HFFc6 (cell line): Measurements from ENCODE around the gene CYTH2. TPM values are rescaled to one million over a fixed set of nuclear protein-coding genes. Genes with fewer than 3 reads are reported as not detected.

ENCODE experiments used
- DNase-seq: peaks from one replicate; pipeline ENCODE4 v3.0.0-alpha.2; 2018
- H3K27ac Mint-ChIP-seq: 2 replicates; pipeline ENCODE4 v1.8.0; 2020; ENCODE audit warnings: mild to moderate bottlenecking, mixed read lengths
- H3K27me3 Mint-ChIP-seq: 2 replicates; pipeline ENCODE4 v1.8.0; 2021; ENCODE audit warnings: mild to moderate bottlenecking, moderate library complexity, mixed read lengths; ENCODE audit not compliant: insufficient read depth
- H3K36me3 Mint-ChIP-seq: 2 replicates; pipeline ENCODE4 v1.8.0; 2021; ENCODE audit warnings: low read depth, mixed read lengths
- H3K4me1 Mint-ChIP-seq: 2 replicates; pipeline ENCODE4 v1.8.0; 2020; ENCODE audit warnings: low read depth, mixed read lengths
- H3K4me3 Mint-ChIP-seq: 2 replicates; pipeline ENCODE4 v1.8.0; 2020; ENCODE audit warnings: mild to moderate bottlenecking, moderate library complexity, mixed read lengths
- H3K9me3 Mint-ChIP-seq: 2 replicates; pipeline ENCODE4 v1.8.0; 2020; ENCODE audit warnings: mild to moderate bottlenecking, mixed read lengths
- total RNA-seq, 6 experiments: library from RNA; stranded (reverse); fragmentation: NEBNext Ultra II Directional; extraction: Animal tissue kit (Norgen Biotek cat#: 25700); gene quantifications; 2 replicates in 1 of 6; 3 replicates in 5 of 6; pipeline ENCODE4 v1.2.3, GENCODE V29; 2021
- TF ChIP-seq, protein P1 (sequence below): fragments of 200-600 bp; sonication (generic); IDR thresholded peaks from 2 replicates; pipeline ENCODE4 v1.5.0; 2021; ENCODE audit warnings: antibody characterized with exemption, mild to moderate bottlenecking

CYTH2 gene
- total RNA-seq, 6 experiments from 2014 or later, result 46.2 to 49.5 (median 47.1) TPM

DNA sequence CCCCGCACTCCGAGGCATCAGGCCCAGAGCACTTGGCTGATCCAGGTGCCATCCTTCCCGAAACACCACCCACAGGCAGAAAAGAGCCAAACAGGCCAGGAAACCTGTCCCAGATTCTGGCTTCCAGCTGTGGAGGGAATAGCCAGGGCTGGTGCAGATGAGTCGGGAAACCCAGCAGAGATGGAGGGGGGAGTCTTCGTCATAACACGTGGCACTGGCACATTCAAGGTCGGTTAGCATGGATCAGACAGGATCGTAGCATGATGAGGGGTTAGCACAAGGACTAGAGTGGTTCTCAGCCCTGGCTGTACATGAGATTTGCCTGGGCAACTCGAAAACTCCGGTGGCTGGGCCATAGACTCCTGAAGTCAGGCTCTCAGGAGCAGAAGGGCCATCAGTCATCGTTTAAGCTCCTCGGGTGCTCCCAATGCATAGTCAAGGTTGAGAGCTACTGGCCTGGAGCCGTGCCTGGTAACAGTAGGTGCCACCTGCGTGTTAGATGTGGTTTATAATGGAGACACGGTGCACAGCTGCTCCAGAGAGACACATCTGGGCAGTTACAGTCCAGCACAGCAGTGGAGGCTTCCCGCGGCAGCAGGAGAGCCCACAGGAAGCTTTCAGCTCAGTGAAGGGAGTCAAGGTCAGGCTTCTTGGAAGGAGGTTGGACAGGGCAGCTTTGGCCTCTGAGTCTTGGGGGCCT, 6.3 kb downstream of the CYTH2 start:
- Mint-ChIP-seq H3K27me3 (peaks cover 9% of the 10 kb centered on the region), H3K27ac (no peak overlapping the region), H3K4me3 (no peak overlapping the region), H3K36me3 (peaks cover 38% of the 10 kb centered on the region; the same call in 1 of the 2 replicates), H3K4me1 (peaks cover 15% of the 10 kb centered on the region), H3K9me3 (no peaks in the 10 kb centered on the region)
- TF ChIP-seq, protein P1, sequence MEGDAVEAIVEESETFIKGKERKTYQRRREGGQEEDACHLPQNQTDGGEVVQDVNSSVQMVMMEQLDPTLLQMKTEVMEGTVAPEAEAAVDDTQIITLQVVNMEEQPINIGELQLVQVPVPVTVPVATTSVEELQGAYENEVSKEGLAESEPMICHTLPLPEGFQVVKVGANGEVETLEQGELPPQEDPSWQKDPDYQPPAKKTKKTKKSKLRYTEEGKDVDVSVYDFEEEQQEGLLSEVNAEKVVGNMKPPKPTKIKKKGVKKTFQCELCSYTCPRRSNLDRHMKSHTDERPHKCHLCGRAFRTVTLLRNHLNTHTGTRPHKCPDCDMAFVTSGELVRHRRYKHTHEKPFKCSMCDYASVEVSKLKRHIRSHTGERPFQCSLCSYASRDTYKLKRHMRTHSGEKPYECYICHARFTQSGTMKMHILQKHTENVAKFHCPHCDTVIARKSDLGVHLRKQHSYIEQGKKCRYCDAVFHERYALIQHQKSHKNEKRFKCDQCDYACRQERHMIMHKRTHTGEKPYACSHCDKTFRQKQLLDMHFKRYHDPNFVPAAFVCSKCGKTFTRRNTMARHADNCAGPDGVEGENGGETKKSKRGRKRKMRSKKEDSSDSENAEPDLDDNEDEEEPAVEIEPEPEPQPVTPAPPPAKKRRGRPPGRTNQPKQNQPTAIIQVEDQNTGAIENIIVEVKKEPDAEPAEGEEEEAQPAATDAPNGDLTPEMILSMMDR, result no peak
- no peak for DNase-seq

DNA sequence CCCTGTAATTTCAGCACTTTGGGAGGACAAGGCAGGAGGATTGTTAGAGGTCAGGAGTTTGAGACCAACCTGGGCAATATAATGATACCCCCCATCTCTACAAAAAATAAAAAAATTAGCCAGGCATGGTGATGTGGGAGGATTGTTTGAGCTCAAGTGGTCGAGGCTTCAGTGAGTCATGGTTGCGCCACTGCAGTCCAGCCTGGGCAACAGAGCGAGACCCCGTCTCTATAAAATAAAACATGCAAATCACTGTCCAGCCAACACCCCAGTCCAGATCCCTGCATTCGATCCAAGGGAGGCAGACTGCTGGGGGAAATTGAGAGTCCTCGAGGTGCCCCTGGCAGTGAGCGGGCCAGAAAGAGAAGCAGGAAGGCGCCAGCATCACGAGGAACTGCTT, 7.0 kb downstream of the CYTH2 start:
- no peak overlapping the region for H3K27ac Mint-ChIP-seq
- H3K27me3 Mint-ChIP-seq, result peaks cover 12% of the 10 kb centered on the region
- peaks cover 33% of the 10 kb centered on the region; the same call in 1 of the 2 replicates for H3K36me3 Mint-ChIP-seq
- peaks cover 21% of the 10 kb centered on the region for H3K4me1 Mint-ChIP-seq
- DNase-seq, result no peak
- TF ChIP-seq, protein P1, result no peak
- no peak overlapping the region for H3K4me3 Mint-ChIP-seq
- H3K9me3 Mint-ChIP-seq, result no peaks in the 10 kb centered on the region

DNA sequence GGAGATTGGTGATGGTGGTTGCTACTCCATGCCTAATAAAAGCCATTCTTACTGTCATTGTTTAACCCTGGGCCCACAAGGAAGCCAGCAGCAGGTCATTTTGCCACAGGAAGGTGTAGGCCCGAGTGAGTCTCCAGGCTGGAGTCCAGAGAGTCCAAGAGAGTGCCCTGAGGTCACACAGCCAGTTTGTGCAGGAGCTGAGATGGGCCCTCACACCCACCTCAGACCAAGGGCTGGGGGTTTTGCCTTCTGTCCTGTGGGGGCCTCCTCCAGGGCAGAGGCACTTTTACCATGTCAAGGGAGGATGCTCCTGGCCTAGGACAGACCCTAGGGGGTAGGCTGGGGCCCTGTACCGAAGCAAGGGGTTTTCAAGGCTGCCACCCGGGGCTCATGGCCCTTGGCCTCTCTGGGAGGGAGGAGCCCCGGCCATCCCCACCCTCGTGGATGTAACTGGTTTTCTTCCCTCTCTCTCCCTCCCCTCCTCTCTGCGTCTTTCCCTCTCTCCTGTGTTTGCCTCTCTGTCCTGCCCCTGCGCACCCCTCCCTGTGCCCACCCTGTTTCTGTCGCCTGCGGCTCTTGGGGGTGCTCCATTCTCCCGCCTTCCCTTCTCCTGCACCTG, 8.0 kb downstream of the CYTH2 start:
- H3K9me3 Mint-ChIP-seq, result no peaks in the 10 kb centered on the region
- peaks cover 24% of the 10 kb centered on the region; the same call in 1 of the 2 replicates for H3K36me3 Mint-ChIP-seq
- H3K27ac Mint-ChIP-seq, result no peak overlapping the region
- H3K27me3 Mint-ChIP-seq, result peaks cover 12% of the 10 kb centered on the region
- peaks cover 31% of the 10 kb centered on the region for H3K4me1 Mint-ChIP-seq
- H3K4me3 Mint-ChIP-seq, result no peak overlapping the region
- DNase-seq, result no peak
- TF ChIP-seq, protein P1, result no peak

DNA sequence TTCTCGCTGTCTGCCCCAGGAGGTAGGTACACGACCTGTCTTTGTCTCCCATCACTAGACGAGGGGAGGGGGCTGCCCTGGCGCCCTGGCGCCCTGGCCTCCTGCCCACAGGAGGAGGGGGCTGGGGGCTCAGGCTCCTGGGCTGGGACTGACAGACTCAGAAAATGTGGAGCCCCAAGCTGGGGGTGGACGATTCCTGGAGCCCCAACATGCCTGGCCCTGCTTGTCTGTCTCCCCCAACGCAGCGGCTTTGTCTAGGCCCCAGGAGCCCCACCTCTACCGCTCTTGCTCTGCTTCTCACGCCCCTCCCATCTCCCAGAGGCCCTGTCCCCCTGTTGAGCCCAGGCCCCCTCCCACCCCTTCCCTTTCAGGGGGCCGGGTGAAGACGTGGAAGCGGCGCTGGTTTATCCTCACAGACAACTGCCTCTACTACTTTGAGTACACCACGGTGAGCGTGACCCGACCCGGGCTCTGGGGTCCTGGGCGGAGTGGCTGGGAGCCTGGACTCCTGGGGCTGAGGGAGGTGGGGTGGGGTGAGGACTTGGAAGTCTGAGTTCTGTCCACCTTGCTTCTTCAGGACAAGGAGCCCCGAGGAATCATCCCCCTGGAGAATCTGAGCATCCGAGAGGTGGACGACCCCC, 8.6 kb downstream of the CYTH2 start:
- Mint-ChIP-seq H3K4me3 (no peak overlapping the region), H3K27ac (no peak overlapping the region), H3K9me3 (no peaks in the 10 kb centered on the region), H3K4me1 (peaks cover 36% of the 10 kb centered on the region), H3K27me3 (peaks cover 12% of the 10 kb centered on the region), H3K36me3 (peaks cover 24% of the 10 kb centered on the region; the same call in 1 of the 2 replicates)
- TF ChIP-seq, protein P1, result no peak
- no peak for DNase-seq

DNA sequence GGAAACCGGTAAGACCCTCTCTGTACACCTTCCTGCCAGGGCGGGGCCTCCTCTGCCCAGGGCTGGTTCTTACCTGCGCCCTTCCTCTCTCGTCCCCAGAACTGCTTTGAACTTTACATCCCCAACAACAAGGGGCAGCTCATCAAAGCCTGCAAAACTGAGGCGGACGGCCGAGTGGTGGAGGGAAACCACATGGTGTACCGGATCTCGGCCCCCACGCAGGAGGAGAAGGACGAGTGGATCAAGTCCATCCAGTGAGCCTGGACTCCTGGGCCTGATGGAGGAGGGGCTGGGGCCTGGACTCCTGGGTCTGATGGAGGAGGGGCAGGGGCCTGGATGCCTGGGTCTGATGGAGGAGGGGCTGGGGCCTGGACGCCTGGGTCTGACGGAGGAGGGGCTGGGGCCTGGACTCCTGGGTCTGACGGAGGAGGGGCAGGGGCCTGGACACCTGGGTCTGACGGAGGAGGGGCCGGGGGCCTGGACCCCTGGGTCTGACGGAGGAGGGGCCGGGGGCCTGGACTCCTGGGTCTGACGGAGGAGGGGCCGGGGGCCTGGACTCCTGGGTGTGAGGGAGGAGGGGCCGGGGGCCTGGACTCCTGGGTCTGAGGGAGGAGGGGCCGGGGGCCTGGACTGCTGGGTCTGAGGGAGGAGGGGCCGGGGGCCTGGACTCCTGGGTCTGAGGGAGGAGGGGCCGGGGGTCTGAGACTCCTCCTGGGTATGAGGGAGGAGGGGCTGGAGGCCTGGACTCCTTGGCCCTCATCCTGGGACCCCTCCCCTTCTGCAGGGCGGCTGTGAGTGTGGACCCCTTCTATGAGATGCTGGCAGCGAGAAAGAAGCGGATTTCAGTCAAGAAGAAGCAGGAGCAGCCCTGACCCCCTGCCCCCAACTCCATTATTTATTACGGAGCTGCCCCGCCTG, 9.4 kb downstream of the CYTH2 start:
- TF ChIP-seq, protein P1, result no peak
- no peak overlapping the region for H3K4me3 Mint-ChIP-seq
- peaks cover 24% of the 10 kb centered on the region; the same call in 1 of the 2 replicates for H3K36me3 Mint-ChIP-seq
- no peak for DNase-seq
- peaks cover 36% of the 10 kb centered on the region for H3K4me1 Mint-ChIP-seq
- peaks cover 10% of the 10 kb centered on the region; the same call in 1 of the 2 replicates for H3K27me3 Mint-ChIP-seq
- H3K27ac Mint-ChIP-seq, result no peak overlapping the region
- no peaks in the 10 kb centered on the region for H3K9me3 Mint-ChIP-seq
